ENCODE data around the gene CERT1. TPM values are rescaled to one million over a fixed set of nuclear protein-coding genes. Genes with fewer than 3 reads are reported as not detected.
"Not testable (repeated sequence)": the region's sequence is repeated elsewhere in the genome, so short reads cannot be mapped to it uniquely, and the experiment has no call there.

The CERT1 gene
- total and polyA plus RNA-seq, 2 donors from 2014 or later, result 14.5 to 50.1 TPM

DNA sequence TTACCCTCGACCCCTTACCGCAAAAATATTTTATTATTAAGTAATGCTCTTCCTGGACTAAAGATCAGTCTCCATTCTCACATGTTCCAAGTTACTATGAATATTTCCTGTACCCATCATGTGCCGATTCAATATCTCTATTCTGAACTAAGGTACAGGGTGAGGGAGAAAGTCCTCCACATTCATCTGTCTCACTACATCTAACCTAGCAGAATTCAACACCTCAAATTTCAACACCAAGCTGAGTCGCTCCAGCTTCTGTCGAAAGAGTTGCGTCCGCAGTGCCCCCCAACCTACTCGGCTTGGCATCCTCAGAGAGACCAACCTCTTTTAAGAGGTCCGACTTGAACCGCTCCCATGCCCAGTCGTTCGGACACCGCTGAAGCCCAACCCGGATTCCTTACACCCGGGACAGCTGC, 1.0 kb downstream of the CERT1 start:
- TF ChIP-seq, protein P1, sequence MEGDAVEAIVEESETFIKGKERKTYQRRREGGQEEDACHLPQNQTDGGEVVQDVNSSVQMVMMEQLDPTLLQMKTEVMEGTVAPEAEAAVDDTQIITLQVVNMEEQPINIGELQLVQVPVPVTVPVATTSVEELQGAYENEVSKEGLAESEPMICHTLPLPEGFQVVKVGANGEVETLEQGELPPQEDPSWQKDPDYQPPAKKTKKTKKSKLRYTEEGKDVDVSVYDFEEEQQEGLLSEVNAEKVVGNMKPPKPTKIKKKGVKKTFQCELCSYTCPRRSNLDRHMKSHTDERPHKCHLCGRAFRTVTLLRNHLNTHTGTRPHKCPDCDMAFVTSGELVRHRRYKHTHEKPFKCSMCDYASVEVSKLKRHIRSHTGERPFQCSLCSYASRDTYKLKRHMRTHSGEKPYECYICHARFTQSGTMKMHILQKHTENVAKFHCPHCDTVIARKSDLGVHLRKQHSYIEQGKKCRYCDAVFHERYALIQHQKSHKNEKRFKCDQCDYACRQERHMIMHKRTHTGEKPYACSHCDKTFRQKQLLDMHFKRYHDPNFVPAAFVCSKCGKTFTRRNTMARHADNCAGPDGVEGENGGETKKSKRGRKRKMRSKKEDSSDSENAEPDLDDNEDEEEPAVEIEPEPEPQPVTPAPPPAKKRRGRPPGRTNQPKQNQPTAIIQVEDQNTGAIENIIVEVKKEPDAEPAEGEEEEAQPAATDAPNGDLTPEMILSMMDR (IDR thresholded peaks at IDR 0.05; ENCODE audit: borderline replicate concordance, extremely low read depth, insufficient read depth), result no peak
- Histone ChIP-seq H3K9ac (ENCODE audit: low read length in 3 of 3) (peak overlapping the region; percentile 65 to 90 (median 77)), H3K27me3 (ENCODE audit: control insufficient read depth, insufficient read depth, low read length) (no peaks in the 10 kb centered on the region), H3K9me3 (ENCODE audit: control insufficient read depth in 2 of 3, insufficient read depth in 1 of 3, low read length in 3 of 3) (no peaks in the 10 kb centered on the region), H3K27ac (ENCODE audit: low read depth in 2 of 2, low read length in 2 of 2) (peak overlapping the region; percentile 93), H3K36me3 (ENCODE audit: control insufficient read depth in 2 of 3, insufficient read depth in 3 of 3, low read length in 3 of 3) (no peaks in the 10 kb centered on the region), H3K4me1 (ENCODE audit: control insufficient read depth in 2 of 3, insufficient read depth in 2 of 3, low read depth in 1 of 3, low read length in 3 of 3) (peaks cover 2 to 8% (median 5%) of the 10 kb centered on the region in 3 donors), H3K4me3 (ENCODE audit: low read length in 3 of 3) (peak overlapping the region; percentile 72 to 83 (median 80))
- DNase-seq, result no peak
- intact Hi-C loops (cut with DNase I), result no loop called here
- FAIRE-seq, result no peak

DNA sequence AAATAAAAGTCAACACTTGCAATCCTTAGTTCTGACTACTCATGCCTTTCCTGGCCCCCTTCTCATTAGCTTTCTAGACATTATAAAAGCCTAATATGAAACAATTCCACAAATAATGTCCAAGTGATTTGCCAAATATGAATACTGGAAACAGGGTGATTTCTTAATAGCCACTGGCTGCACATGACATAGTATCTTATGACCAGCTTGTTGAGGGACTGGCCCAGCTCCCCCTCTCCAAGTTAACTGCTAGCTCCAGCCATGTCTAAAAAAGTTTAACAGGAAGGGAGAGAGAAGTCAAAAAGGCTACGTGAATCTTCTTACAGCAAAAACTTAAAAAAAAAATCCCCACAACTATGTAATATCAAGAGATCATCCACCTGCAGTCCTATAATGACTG, 1.5 kb downstream of the CERT1 start:
- DNase-seq (peak in 2 of 5 donors; percentile 41 to 59), FAIRE-seq (no peak)
- no peaks in the 10 kb centered on the region for H3K27me3 ChIP-seq (ENCODE audit: control insufficient read depth, insufficient read depth, low read length)
- peak overlapping the region; percentile 72 to 83 (median 80) for H3K4me3 ChIP-seq (ENCODE audit: low read length in 3 of 3)
- H3K9ac ChIP-seq (ENCODE audit: low read length in 3 of 3), result peak overlapping the region; percentile 20 to 90 (median 43)
- intact Hi-C loops (cut with DNase I), result no loop called here
- TF ChIP-seq, protein P1 (IDR thresholded peaks at IDR 0.05; ENCODE audit: borderline replicate concordance, extremely low read depth, insufficient read depth), result no peak
- H3K27ac ChIP-seq (ENCODE audit: low read depth in 2 of 2, low read length in 2 of 2), result no peak overlapping the region
- no peaks in the 10 kb centered on the region for H3K9me3 ChIP-seq (ENCODE audit: control insufficient read depth in 2 of 3, insufficient read depth in 1 of 3, low read length in 3 of 3)
- H3K4me1 ChIP-seq (ENCODE audit: control insufficient read depth in 2 of 3, insufficient read depth in 2 of 3, low read depth in 1 of 3, low read length in 3 of 3), result peaks cover 2 to 8% (median 5%) of the 10 kb centered on the region in 3 donors
- H3K36me3 ChIP-seq (ENCODE audit: control insufficient read depth in 2 of 3, insufficient read depth in 3 of 3, low read length in 3 of 3), result no peaks in the 10 kb centered on the region

DNA sequence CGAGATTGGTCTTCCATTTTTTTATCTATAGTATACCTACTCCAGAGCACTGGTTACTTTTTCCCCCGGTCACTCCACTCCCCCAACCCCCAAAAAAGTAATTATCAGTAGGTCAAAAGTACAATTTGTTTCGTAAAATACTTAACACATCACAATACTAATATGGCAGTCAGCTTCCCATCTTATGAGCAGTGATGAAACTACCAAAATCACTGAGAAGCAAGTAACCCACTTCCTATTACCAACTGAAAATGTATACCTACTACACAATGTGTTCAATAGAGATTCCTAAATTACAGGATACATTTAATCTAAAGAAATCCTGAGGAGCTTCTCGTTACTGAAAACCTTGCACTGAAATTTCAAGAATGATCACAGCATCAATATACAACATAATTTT, 1.9 kb downstream of the CERT1 start:
- Histone ChIP-seq H3K4me1 (ENCODE audit: control insufficient read depth in 2 of 3, insufficient read depth in 2 of 3, low read depth in 1 of 3, low read length in 3 of 3) (peaks cover 2 to 8% (median 5%) of the 10 kb centered on the region in 3 donors), H3K27ac (ENCODE audit: low read depth in 2 of 2, low read length in 2 of 2) (no peak overlapping the region), H3K4me3 (ENCODE audit: low read length in 3 of 3) (peak overlapping the region; percentile 72 to 83 (median 80)), H3K9ac (ENCODE audit: low read length in 3 of 3) (peak overlapping the region in 2 of 3 donors; percentile 43 to 90), H3K9me3 (ENCODE audit: control insufficient read depth in 2 of 3, insufficient read depth in 1 of 3, low read length in 3 of 3) (no peaks in the 10 kb centered on the region), H3K27me3 (ENCODE audit: control insufficient read depth, insufficient read depth, low read length) (no peaks in the 10 kb centered on the region), H3K36me3 (ENCODE audit: control insufficient read depth in 2 of 3, insufficient read depth in 3 of 3, low read length in 3 of 3) (no peaks in the 10 kb centered on the region)
- FAIRE-seq (no peak), DNase-seq (no peak)
- intact Hi-C loops (cut with DNase I), result no loop called here
- TF ChIP-seq, protein P1 (IDR thresholded peaks at IDR 0.05; ENCODE audit: borderline replicate concordance, extremely low read depth, insufficient read depth), result no peak

DNA sequence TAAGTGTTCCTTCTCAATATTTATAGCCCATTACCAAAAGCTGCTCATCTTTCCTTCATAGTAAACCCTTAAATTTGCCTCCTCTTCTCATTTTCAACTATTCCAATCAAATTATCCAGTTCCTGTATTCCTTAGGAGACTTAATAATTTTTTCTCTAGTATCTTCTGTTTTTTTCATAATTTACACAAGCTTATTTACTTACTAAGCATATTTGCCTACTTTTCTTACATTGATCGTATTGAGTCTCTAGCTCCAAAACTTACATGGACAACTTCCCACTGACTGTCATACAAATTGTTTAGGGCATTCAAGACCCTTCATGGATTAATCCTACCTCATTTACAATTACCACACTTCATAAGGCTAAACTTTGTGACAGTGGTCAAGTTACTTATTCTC, 3.6 kb downstream of the CERT1 start:
- H3K9me3 ChIP-seq (ENCODE audit: control insufficient read depth in 2 of 3, insufficient read depth in 1 of 3, low read length in 3 of 3), result no peaks in the 10 kb centered on the region
- no peaks in the 10 kb centered on the region for H3K27me3 ChIP-seq (ENCODE audit: control insufficient read depth, insufficient read depth, low read length)
- DNase-seq, result no peak
- H3K36me3 ChIP-seq (ENCODE audit: control insufficient read depth in 2 of 3, insufficient read depth in 3 of 3, low read length in 3 of 3), result no peaks in the 10 kb centered on the region
- H3K9ac ChIP-seq (ENCODE audit: low read length in 3 of 3), result no peak overlapping the region
- H3K4me3 ChIP-seq (ENCODE audit: low read length in 3 of 3), result no peak overlapping the region
- intact Hi-C loops (cut with DNase I), result no loop called here
- no peak for FAIRE-seq
- H3K4me1 ChIP-seq (ENCODE audit: control insufficient read depth in 2 of 3, insufficient read depth in 2 of 3, low read depth in 1 of 3, low read length in 3 of 3), result peaks cover 2 to 7% (median 5%) of the 10 kb centered on the region in 3 donors
- H3K27ac ChIP-seq (ENCODE audit: low read depth in 2 of 2, low read length in 2 of 2), result no peak overlapping the region
- TF ChIP-seq, protein P1 (IDR thresholded peaks at IDR 0.05; ENCODE audit: borderline replicate concordance, extremely low read depth, insufficient read depth), result no peak

DNA sequence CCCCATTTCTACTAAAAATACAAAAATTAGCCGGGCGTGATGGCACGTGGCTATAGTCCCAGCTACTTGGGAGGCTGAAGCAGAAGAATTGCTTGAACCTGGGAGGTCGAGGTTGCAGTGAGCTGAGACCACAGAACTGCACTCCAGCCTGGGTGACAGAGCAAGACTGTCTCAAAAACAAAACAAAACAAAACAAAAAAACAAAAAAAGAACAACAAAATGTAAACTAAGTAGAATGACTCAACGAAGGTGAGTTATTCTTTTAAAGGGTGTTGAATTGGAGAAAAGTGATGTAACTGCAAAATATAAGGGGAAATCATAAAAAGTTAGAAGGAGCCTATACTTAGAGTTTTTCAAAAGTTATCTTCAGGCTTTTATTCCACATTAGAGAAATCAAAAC, 6.3 kb downstream of the CERT1 start:
- H3K27me3 ChIP-seq (ENCODE audit: control insufficient read depth, insufficient read depth, low read length); FAIRE-seq; H3K9me3 ChIP-seq (ENCODE audit: control insufficient read depth in 2 of 3, insufficient read depth in 1 of 3, low read length in 3 of 3); DNase-seq; H3K4me3 ChIP-seq (ENCODE audit: low read length in 3 of 3); H3K9ac ChIP-seq (ENCODE audit: low read length in 3 of 3); H3K4me1 ChIP-seq (ENCODE audit: control insufficient read depth in 2 of 3, insufficient read depth in 2 of 3, low read depth in 1 of 3, low read length in 3 of 3); H3K27ac ChIP-seq (ENCODE audit: low read depth in 2 of 2, low read length in 2 of 2); H3K36me3 ChIP-seq (ENCODE audit: control insufficient read depth in 2 of 3, insufficient read depth in 3 of 3, low read length in 3 of 3); intact Hi-C loops (cut with DNase I): not testable (repeated sequence)

Measured in kidney (tissue), 14 donors.